Effector memory CD4-positive, alpha-beta T cell (primary cell): ENCODE results near the gene GRM1.

Source experiments
- DNase-seq, 3 donors: peaks; one replicate each; pipeline ENCODE4 v3.0.0-alpha.2; 2020
- H3K27ac ChIP-seq: 2 replicates; pipeline ENCODE4 v1.7.0; 2013; ENCODE audit warnings: mild to moderate bottlenecking, low read length, moderate library complexity; ENCODE audit not compliant: insufficient read depth, poor library complexity, severe bottlenecking
- H3K27me3 ChIP-seq: replicated peaks from 2 replicates; pipeline ENCODE4 v1.7.0; 2013; ENCODE audit warnings: mild to moderate bottlenecking, low read length; ENCODE audit not compliant: insufficient read depth, control insufficient read depth, poor library complexity, severe bottlenecking
- H3K36me3 ChIP-seq: 2 replicates; pipeline ENCODE4 v1.7.0; 2013; ENCODE audit warnings: mild to moderate bottlenecking, low read length, moderate library complexity; ENCODE audit not compliant: control insufficient read depth, insufficient read depth
- H3K4me1 ChIP-seq: 2 replicates; pipeline ENCODE4 v1.7.0; 2013; ENCODE audit warnings: low read length, mild to moderate bottlenecking; ENCODE audit not compliant: control insufficient read depth, insufficient read depth, poor library complexity, severe bottlenecking
- H3K4me3 ChIP-seq: 2 replicates; pipeline ENCODE4 v1.7.0; 2013; ENCODE audit warnings: low read length, low read depth, mild to moderate bottlenecking; ENCODE audit not compliant: insufficient read depth, poor library complexity, severe bottlenecking
- H3K9me3 ChIP-seq: 2 replicates; pipeline ENCODE4 v1.7.0; 2013; ENCODE audit warnings: mild to moderate bottlenecking, low read length, moderate library complexity; ENCODE audit not compliant: control insufficient read depth

Gene GRM1

GRCh38 chr6:146041282-146041681, 12.4 kb downstream of the GRM1 start:
- DNase-seq: no peak
- no peak overlapping the region for H3K27ac ChIP-seq
- H3K4me1 ChIP-seq: no peaks in the 10 kb centered on the region

GRCh38 chr6:146047371-146047770, 18.5 kb downstream of the GRM1 start:
- DNase-seq: no peak
- H3K27me3 ChIP-seq: no peaks in the 10 kb centered on the region
- no peaks in the 10 kb centered on the region for H3K36me3 ChIP-seq
- no peaks in the 10 kb centered on the region for H3K9me3 ChIP-seq
- no peak overlapping the region for H3K4me3 ChIP-seq
- no peaks in the 10 kb centered on the region for H3K4me1 ChIP-seq
- H3K27ac ChIP-seq: no peak overlapping the region

More at GRCh38 chr6:146041282-146041681, 12.4 kb downstream of the GRM1 start:
- H3K27me3 ChIP-seq: no peaks in the 10 kb centered on the region
- H3K9me3 ChIP-seq: no peaks in the 10 kb centered on the region
- H3K4me3 ChIP-seq: no peak overlapping the region
- H3K36me3 ChIP-seq: no peaks in the 10 kb centered on the region

GRCh38 chr6:146050168-146050567, 21.3 kb downstream of the GRM1 start:
- H3K9me3 ChIP-seq: no peaks in the 10 kb centered on the region
- DNase-seq: no peak
- no peaks in the 10 kb centered on the region for H3K36me3 ChIP-seq
- H3K27ac ChIP-seq: no peak overlapping the region
- no peaks in the 10 kb centered on the region for H3K4me1 ChIP-seq
- H3K27me3 ChIP-seq: no peaks in the 10 kb centered on the region
- H3K4me3 ChIP-seq: no peak overlapping the region

GRCh38 chr6:146056506-146056905, 27.6 kb downstream of the GRM1 start:
- H3K27ac ChIP-seq: no peak overlapping the region

GRCh38 chr6:146065690-146066089, 36.8 kb downstream of the GRM1 start:
- no peak for DNase-seq
- H3K27me3 ChIP-seq: peaks cover 3% of the 10 kb centered on the region
- no peaks in the 10 kb centered on the region for H3K36me3 ChIP-seq
- H3K4me3 ChIP-seq: no peak overlapping the region
- H3K27ac ChIP-seq: no peak overlapping the region
- no peaks in the 10 kb centered on the region for H3K4me1 ChIP-seq
- no peaks in the 10 kb centered on the region for H3K9me3 ChIP-seq

More at GRCh38 chr6:146056506-146056905, 27.6 kb downstream of the GRM1 start:
- Histone ChIP-seq H3K36me3 (no peaks in the 10 kb centered on the region), H3K4me1 (no peaks in the 10 kb centered on the region), H3K9me3 (no peaks in the 10 kb centered on the region), H3K4me3 (no peak overlapping the region), H3K27me3 (no peaks in the 10 kb centered on the region)
- no peak for DNase-seq

GRCh38 chr6:146066506-146066905, 37.6 kb downstream of the GRM1 start:
- no peaks in the 10 kb centered on the region for H3K4me1 ChIP-seq
- H3K4me3 ChIP-seq: no peak overlapping the region
- DNase-seq: no peak
- no peaks in the 10 kb centered on the region for H3K9me3 ChIP-seq
- H3K27me3 ChIP-seq: peaks cover 3% of the 10 kb centered on the region
- no peak overlapping the region for H3K27ac ChIP-seq
- H3K36me3 ChIP-seq: no peaks in the 10 kb centered on the region

GRCh38 chr6:146071781-146072180, 42.9 kb downstream of the GRM1 start:
- Histone ChIP-seq H3K9me3 (no peaks in the 10 kb centered on the region), H3K27ac (no peak overlapping the region), H3K36me3 (no peaks in the 10 kb centered on the region), H3K27me3 (no peaks in the 10 kb centered on the region), H3K4me3 (no peak overlapping the region), H3K4me1 (no peaks in the 10 kb centered on the region)
- DNase-seq: no peak

- H3K4me1 ChIP-seq: no peaks in the 10 kb centered on the region
- no peak for DNase-seq
- H3K36me3 ChIP-seq: no peaks in the 10 kb centered on the region
- no peak overlapping the region for H3K4me3 ChIP-seq
- no peak overlapping the region for H3K27ac ChIP-seq
- no peaks in the 10 kb centered on the region for H3K9me3 ChIP-seq
- H3K27me3 ChIP-seq: no peaks in the 10 kb centered on the region
Observed at GRCh38 chr6:146077992-146078391, 49.1 kb downstream of the GRM1 start.

- H3K27ac ChIP-seq: no peak overlapping the region
- H3K27me3 ChIP-seq: no peaks in the 10 kb centered on the region
- H3K4me3 ChIP-seq: no peak overlapping the region
- no peaks in the 10 kb centered on the region for H3K36me3 ChIP-seq
- H3K9me3 ChIP-seq: no peaks in the 10 kb centered on the region
- no peak for DNase-seq
- H3K4me1 ChIP-seq: no peaks in the 10 kb centered on the region
Observed at GRCh38 chr6:146087386-146087785, 58.5 kb downstream of the GRM1 start.

- no peak overlapping the region for H3K27ac ChIP-seq
- H3K27me3 ChIP-seq: no peaks in the 10 kb centered on the region
- no peaks in the 10 kb centered on the region for H3K9me3 ChIP-seq
- H3K4me1 ChIP-seq: no peaks in the 10 kb centered on the region
- H3K4me3 ChIP-seq: no peak overlapping the region
- DNase-seq: no peak
- no peaks in the 10 kb centered on the region for H3K36me3 ChIP-seq
Observed at GRCh38 chr6:146090474-146090873, 61.6 kb downstream of the GRM1 start.
